SK-N-SH treated with all-trans-retinoic acid at 6 μM for 48 hours (cell line): ENCODE measurements around the gene ZNF236.

ENCODE experiments used
- ATAC-seq: fragments of 200-7000 bp; cut with Tn5 transposase; 3 replicates; pipeline ENCODE4 v1.9.1; 2020; ENCODE audit warnings: mild to moderate bottlenecking, moderate library complexity
- ARNTL ChIP-seq: fragments of 450-650 bp; formaldehyde crosslinking; IDR thresholded peaks from 2 replicates; pipeline ENCODE4 v1.5.0; 2020; ENCODE audit warnings: low read depth, mild to moderate bottlenecking, moderate library complexity, borderline replicate concordance
- BACH2 ChIP-seq: fragments of 250-450 bp; sonication (Bioruptor Pico); IDR thresholded peaks from 2 replicates; pipeline ENCODE4 v1.9.0; 2021; ENCODE audit warnings: mild to moderate bottlenecking, borderline replicate concordance
- CREB5 ChIP-seq: fragments of 250-450 bp; sonication (Bioruptor Pico); IDR thresholded peaks from 2 replicates; pipeline ENCODE4 v1.5.1; 2020; ENCODE audit warnings: low read depth, mild to moderate bottlenecking, moderate library complexity
- CSDC2 ChIP-seq: fragments of 250-450 bp; sonication (Bioruptor Pico); IDR thresholded peaks from 2 replicates; pipeline ENCODE4 v1.5.0; 2020; ENCODE audit warnings: mild to moderate bottlenecking, moderate library complexity
- ESRRG ChIP-seq: fragments of 250-450 bp; sonication (Bioruptor Pico); IDR thresholded peaks from 2 replicates; pipeline ENCODE4 v1.6.1; 2021; ENCODE audit warnings: mild to moderate bottlenecking
- GLIS3 ChIP-seq: fragments of 250-450 bp; sonication (Bioruptor Pico); IDR thresholded peaks from 2 replicates; pipeline ENCODE4 v1.5.0; 2020; ENCODE audit warnings: mild to moderate bottlenecking, moderate library complexity
- ISL1 ChIP-seq: fragments of 250-450 bp; sonication (Bioruptor Pico); IDR thresholded peaks from 2 replicates; pipeline ENCODE4 v2.1.2; 2022; ENCODE audit warnings: mild to moderate bottlenecking, moderate library complexity
- OSR1 ChIP-seq: fragments of 250-450 bp; sonication (Bioruptor Pico); IDR thresholded peaks from 2 replicates; pipeline ENCODE4 v1.8.0; 2022; ENCODE audit warnings: moderate library complexity, mild to moderate bottlenecking, inconsistent platforms
- POU6F1 ChIP-seq: fragments of 250-450 bp; sonication (Bioruptor Pico); IDR thresholded peaks from 2 replicates; pipeline ENCODE4 v1.8.0; 2021; ENCODE audit warnings: low read depth, mild to moderate bottlenecking, moderate library complexity, borderline replicate concordance
- RARB ChIP-seq: fragments of 250-450 bp; sonication (Bioruptor Pico); IDR thresholded peaks from 2 replicates; pipeline ENCODE4 v1.8.0; 2021; ENCODE audit warnings: mild to moderate bottlenecking, moderate library complexity
- SNAI2 ChIP-seq: fragments of 250-450 bp; sonication (Bioruptor Pico); IDR thresholded peaks from 2 replicates; pipeline ENCODE4 v1.5.0; 2020; ENCODE audit warnings: mild to moderate bottlenecking, moderate library complexity
- TCF4 ChIP-seq: fragments of 250-450 bp; sonication (Bioruptor Pico); IDR thresholded peaks from 2 replicates; pipeline ENCODE4 v1.8.0; 2021; ENCODE audit warnings: mild to moderate bottlenecking, moderate library complexity, borderline replicate concordance
- TOX ChIP-seq: fragments of 250-450 bp; sonication (Bioruptor Pico); IDR thresholded peaks from 2 replicates; pipeline ENCODE4 v1.8.0; 2021; ENCODE audit warnings: mild to moderate bottlenecking, moderate library complexity, borderline replicate concordance
- ZFP3 ChIP-seq: fragments of 250-450 bp; sonication (Bioruptor Pico); IDR thresholded peaks from 2 replicates; pipeline ENCODE4 v1.5.0; 2020; ENCODE audit warnings: mild to moderate bottlenecking, moderate library complexity
- ZFP30 ChIP-seq: fragments of 450-650 bp; formaldehyde crosslinking; IDR thresholded peaks from 2 replicates; pipeline ENCODE4 v1.5.0; 2022; ENCODE audit warnings: mild to moderate bottlenecking, moderate library complexity
- ZNF565 ChIP-seq: fragments of 450-650 bp; formaldehyde crosslinking; conservative IDR thresholded peaks from 2 replicates; pipeline ENCODE4 v1.5.0; 2020; ENCODE audit warnings: low read depth, mild to moderate bottlenecking, moderate library complexity
- ZNF70 ChIP-seq: fragments of 450-650 bp; formaldehyde crosslinking; IDR thresholded peaks from 2 replicates; pipeline ENCODE4 v1.5.0; 2020; ENCODE audit warnings: mild to moderate bottlenecking, moderate library complexity
- ZNF8 ChIP-seq: fragments of 450-650 bp; formaldehyde crosslinking; IDR thresholded peaks from 2 replicates; pipeline ENCODE4 v1.5.0; 2020; ENCODE audit warnings: mild to moderate bottlenecking, moderate library complexity
- TF ChIP-seq, protein P1 (sequence below): fragments of 250-450 bp; sonication (Bioruptor Pico); IDR thresholded peaks from 2 replicates; pipeline ENCODE4 v1.5.0; 2020; ENCODE audit warnings: mild to moderate bottlenecking, moderate library complexity

ZNF236 gene

GRCh38 chr18:76821875-76822505 is 367 bp upstream of the ZNF236 start:
- peak; percentile 81 for ATAC-seq
- TF ChIP-seq TCF4 (CRISPR knock-in tag) (no peak), ZNF565 (no peak), ZFP30 (no peak), ZFP3 (CRISPR knock-in tag) (peak; percentile 73; the same call in 1 of the 2 replicates)

- ATAC-seq = no peak
- TF ChIP-seq CREB5 (CRISPR knock-in tag) = no peak
- TF ChIP-seq CSDC2 (CRISPR knock-in tag) = no peak
- TF ChIP-seq BACH2 (CRISPR knock-in tag) = no peak
- TF ChIP-seq ISL1 (CRISPR knock-in tag) = no peak
- no peak for TF ChIP-seq RARB (CRISPR knock-in tag)
- TF ChIP-seq ZNF8 (CRISPR knock-in tag) = no peak
- no peak for TF ChIP-seq ARNTL
- TF ChIP-seq TOX (CRISPR knock-in tag) = no peak
- no peak for TF ChIP-seq OSR1 (CRISPR knock-in tag)
- TF ChIP-seq TCF4 (CRISPR knock-in tag) = no peak
Observed at GRCh38 chr18:76823161-76823538, 793 bp downstream of the ZNF236 start.

GRCh38 chr18:76823587-76824011 is 1.2 kb downstream of the ZNF236 start:
- ATAC-seq = no peak

GRCh38 chr18:76824145-76824676 is 1.9 kb downstream of the ZNF236 start:
- ATAC-seq = no peak
- TF ChIP-seq CSDC2 (CRISPR knock-in tag) (no peak), OSR1 (CRISPR knock-in tag) (no peak), SNAI2 (CRISPR knock-in tag) (no peak)

More at GRCh38 chr18:76823587-76824011, 1.2 kb downstream of the ZNF236 start:
- TF ChIP-seq POU6F1 (CRISPR knock-in tag) = no peak
- TF ChIP-seq TCF4 (CRISPR knock-in tag) = no peak
- no peak for TF ChIP-seq ZNF8 (CRISPR knock-in tag)
- TF ChIP-seq ZNF565 = no peak
- no peak for TF ChIP-seq GLIS3 (CRISPR knock-in tag)
- TF ChIP-seq ZNF70 (CRISPR knock-in tag) = no peak
- TF ChIP-seq ESRRG (CRISPR knock-in tag) = no peak
- no peak for TF ChIP-seq ARNTL
- TF ChIP-seq SNAI2 (CRISPR knock-in tag) = no peak
- no peak for TF ChIP-seq OSR1 (CRISPR knock-in tag)

GRCh38 chr18:76824754-76825153 is 2.4 kb downstream of the ZNF236 start:
- no peak for ATAC-seq
- TF ChIP-seq TCF4 (CRISPR knock-in tag) (no peak), CSDC2 (CRISPR knock-in tag) (no peak)
- TF ChIP-seq, protein P1, sequence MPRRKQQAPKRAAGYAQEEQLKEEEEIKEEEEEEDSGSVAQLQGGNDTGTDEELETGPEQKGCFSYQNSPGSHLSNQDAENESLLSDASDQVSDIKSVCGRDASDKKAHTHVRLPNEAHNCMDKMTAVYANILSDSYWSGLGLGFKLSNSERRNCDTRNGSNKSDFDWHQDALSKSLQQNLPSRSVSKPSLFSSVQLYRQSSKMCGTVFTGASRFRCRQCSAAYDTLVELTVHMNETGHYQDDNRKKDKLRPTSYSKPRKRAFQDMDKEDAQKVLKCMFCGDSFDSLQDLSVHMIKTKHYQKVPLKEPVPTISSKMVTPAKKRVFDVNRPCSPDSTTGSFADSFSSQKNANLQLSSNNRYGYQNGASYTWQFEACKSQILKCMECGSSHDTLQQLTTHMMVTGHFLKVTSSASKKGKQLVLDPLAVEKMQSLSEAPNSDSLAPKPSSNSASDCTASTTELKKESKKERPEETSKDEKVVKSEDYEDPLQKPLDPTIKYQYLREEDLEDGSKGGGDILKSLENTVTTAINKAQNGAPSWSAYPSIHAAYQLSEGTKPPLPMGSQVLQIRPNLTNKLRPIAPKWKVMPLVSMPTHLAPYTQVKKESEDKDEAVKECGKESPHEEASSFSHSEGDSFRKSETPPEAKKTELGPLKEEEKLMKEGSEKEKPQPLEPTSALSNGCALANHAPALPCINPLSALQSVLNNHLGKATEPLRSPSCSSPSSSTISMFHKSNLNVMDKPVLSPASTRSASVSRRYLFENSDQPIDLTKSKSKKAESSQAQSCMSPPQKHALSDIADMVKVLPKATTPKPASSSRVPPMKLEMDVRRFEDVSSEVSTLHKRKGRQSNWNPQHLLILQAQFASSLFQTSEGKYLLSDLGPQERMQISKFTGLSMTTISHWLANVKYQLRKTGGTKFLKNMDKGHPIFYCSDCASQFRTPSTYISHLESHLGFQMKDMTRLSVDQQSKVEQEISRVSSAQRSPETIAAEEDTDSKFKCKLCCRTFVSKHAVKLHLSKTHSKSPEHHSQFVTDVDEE (CRISPR knock-in tag) = no peak
- TF ChIP-seq, all 23 proteins: peak for 0
